Stimulated activated CD4-positive, alpha-beta T cell treated with anti-CD3 and anti-CD28 coated beads, Interleukin-4, amount 100 ng/mL, for 4 hours (primary cell): ENCODE results near the gene IPMK.

Source experiments
- DNase-seq, 2 experiments: peaks; one replicate each; pipeline ENCODE4 v3.0.0-alpha.2; 2020

The IPMK gene

DNA sequence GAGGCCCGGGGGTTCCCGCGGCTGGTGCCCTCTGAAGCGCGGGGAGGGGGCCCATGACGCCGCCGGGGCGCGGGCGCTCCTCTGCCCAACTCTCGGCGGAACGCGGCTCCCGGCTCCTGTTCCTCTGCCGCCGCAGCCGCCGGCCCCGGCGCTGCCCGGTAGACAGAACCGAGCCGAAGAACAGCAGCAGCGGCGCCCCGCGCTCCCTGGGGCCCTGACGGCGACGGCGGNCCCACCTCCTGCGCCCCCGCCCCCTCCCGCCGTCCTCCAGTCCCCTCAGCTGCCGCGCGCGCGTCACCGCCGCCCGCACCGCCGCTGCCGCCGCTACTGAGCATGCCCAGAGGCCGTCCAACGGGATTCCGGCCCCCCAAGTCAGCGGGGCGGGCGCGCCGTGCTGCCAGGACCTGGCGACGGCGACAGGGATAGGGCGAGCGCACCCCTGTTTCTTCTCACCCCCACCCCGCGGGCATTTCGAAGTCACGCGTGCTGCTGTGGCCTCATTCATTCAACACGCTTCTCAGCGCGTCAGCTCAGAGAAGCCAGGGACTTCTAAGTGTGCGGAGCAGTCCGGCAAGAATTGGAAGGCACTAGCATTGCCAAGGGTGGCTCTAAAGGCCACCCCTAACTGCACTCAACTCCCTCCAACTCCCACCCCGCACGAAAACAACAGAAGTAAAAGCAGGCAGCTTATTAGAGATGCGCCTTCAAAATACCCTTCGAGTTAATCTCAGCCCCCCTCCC, at the start of gene IPMK:
Gene IPMK, minus strand, starts transcription at position 182 of the 741 bp plus-strand sequence. CDS start 283 bp downstream, outside the sequence.
- DNase-seq: peak; percentile 90 to 93

DNA sequence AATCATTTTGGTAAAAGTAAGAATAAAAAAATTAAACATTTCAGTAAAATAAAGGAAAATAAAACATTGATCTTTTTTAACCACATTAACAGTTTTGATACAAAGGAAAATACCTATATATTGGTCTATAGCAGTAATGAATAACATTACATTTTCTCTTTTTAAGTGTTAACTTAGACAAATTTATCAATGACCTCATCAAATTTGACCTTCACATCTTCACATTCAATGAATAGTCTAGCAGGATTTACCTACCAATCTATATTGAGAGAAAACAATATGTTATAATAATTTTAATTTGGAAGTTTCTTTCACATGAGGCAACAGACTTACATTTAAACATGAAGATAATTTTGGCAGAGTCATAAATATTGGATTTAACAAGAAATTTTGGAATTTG, 49.2 kb upstream of the IPMK start:
- no peak for DNase-seq

GRCh38 chr10:58311026-58311425, 43.3 kb upstream of the IPMK start:
- DNase-seq: no peak

GRCh38 chr10:58307676-58308075, 40.0 kb upstream of the IPMK start:
- no peak for DNase-seq

GRCh38 chr10:58305821-58306220, 38.1 kb upstream of the IPMK start:
- DNase-seq: no peak

DNA sequence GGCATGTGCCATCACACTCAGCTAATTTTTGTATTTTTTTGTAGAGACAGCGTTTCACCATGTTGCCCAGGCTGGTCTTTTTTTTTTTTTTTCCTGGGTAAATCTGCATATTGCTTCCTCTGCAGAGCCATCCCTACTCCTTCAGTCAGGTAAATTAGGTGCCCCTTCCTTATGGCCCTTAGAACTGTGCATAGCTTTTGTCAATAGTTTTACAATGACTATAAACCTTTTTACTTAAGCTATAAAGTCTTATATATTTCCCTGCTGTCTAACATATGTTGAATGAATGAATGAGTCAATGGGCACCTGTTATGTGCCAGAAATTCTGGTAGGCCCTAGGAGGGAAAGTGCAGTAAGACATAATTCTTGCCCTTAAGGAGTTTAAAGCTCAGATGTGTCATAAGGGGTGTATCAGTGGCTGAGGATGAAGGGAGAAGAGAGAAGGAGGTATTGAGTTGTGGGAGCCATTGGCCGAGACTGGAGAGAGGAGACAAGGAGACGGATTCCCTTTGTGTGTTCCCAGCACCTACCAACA, 36.5 kb upstream of the IPMK start:
- DNase-seq: no peak

GRCh38 chr10:58302254-58302653, 34.6 kb upstream of the IPMK start:
- no peak for DNase-seq

- no peak for DNase-seq
Observed at GRCh38 chr10:58300676-58301075, 33.0 kb upstream of the IPMK start.

- DNase-seq: peak; percentile 34 to 35
Observed at GRCh38 chr10:58299580-58299979, 31.9 kb upstream of the IPMK start.

DNA sequence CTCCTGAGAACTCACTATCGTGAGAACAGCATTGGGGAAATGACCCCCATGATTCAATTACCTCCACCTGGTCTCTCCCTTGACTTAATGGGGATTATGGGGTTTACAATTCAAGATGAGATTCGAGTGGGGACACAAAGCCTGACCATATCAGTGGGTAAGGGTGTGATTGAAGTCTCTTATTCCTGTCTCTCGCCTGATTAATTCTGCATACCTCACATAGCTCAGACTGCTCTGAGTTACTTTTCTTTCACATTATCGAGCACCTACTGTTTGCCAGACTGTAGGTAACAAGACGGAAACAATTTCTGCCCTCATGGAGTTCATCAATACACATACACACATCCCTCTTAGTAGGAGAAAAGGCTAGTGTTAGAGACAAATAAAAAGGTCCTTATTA, 26.3 kb upstream of the IPMK start:
- no peak for DNase-seq

GRCh38 chr10:58291538-58292174, 24.0 kb upstream of the IPMK start:
- peak in 1 of 2 experiments; percentile 7 for DNase-seq

- peak in 1 of 2 experiments; percentile 40 for DNase-seq
Observed at GRCh38 chr10:58282615-58283014, 14.9 kb upstream of the IPMK start.

GRCh38 chr10:58281092-58281752, 13.5 kb upstream of the IPMK start:
- no peak for DNase-seq

GRCh38 chr10:58280477-58280876, 12.8 kb upstream of the IPMK start:
- DNase-seq: no peak

DNA sequence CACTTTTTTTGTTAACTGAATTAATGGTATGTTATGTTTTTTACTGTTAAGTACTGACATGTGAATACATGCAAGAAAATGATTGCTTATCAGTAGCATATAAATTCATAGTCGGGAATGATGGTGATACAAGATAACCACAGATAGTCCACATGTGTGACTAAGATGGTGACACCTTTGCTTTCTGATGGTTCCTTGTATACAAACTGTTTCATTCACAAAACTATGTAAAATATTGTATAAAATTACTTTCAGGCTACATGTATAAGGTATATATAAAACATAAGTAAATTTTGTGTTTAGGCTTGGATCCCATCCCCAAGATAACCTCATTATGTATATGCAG, 11.2 kb upstream of the IPMK start:
- no peak for DNase-seq

DNA sequence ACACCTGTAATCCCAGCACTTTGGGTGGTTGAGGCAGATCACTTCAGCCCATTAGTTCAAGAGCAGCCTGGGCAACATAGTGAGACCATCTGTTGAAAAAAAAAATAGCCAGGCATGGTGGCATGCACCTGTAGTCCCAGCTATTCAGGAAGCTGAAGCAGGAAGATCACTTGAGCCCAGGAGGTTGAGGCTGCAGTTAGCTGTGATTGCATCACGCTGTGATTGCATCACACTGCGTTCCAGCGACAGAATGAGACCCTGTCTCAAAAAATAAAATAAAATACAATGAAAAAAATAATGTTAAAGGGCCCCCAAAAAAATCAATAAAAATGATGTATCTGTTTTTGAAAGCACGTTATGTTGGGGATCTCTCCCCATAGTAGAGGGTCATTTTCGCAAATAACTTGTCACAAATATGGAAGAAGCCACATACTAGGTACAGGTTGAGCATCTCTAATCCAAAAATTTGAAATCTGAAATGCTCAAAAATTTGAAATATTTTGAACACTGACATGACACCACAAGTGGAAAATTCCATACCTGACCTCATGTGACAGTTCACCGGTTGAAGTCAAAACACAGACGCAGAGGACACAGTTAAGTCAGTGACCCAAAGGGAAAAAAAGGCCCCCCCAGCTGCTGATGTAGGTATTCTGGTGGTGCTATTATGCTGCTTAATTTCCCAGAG, 10.7 kb upstream of the IPMK start:
- no peak for DNase-seq

GRCh38 chr10:58275908-58276307, 8.2 kb upstream of the IPMK start:
- no peak for DNase-seq

DNA sequence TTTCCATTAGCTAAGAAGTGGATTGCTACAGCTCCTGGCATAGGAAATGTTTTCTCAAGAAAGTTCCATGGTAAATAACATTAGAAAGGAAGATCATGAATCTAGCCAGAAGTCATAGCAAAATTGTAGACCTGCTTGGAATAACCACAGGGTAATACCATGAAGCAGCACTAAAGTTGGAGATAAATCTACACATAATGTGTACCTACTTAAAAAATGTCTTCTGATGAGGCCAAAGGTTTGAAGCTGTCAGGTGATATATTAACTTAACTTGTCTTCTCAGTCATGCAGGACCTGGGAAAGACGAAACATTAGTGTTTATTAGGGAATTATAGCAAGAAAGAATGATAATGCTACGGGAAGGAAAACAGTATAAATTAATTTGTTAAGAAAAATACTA, 7.6 kb upstream of the IPMK start:
- DNase-seq: no peak

- DNase-seq: no peak
Observed at GRCh38 chr10:58269782-58270290, 2.1 kb upstream of the IPMK start.

DNA sequence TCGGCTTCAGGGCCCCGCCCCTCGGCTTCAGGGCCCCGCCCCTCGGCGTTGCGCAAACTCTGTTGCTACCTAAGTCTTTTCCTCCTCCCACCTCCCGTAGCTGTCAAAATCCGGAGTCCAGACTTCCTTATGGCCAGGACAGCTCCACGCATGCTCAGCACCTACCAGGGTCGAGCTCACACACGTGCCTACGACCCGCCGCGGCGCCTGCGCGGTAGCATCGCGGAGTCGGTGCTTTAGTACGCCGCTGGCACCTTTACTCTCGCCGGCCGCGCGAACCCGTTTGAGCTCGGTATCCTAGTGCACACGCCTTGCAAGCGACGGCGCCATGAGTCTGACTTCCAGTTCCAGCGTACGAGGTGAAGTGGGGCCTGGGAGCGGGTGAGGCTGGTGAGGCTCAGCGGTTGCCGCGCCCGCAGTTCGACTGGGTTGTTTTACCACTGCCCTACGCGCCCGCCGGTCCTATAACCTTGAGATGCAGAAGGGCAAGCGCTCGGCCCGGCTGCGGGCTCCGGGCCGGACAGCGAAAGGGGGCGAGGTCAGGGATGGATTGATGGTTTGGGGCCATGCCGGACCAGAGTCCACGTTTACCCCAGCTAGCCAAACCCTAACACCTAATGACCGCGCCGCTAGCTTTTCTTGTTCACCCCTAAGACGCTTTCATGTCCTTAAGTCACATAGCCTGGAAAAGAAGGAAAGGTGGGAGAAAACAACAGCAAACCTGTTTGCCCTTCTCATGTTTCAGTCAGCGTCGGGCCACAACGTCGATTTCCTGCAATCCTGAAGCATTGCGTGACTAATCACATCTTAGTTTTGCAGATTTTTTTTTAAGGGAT, 1.5 kb upstream of the IPMK start, which contains the start of gene CISD1:
Gene CISD1, plus strand, starts transcription at position 217 of the 836 bp plus-strand sequence. Its CDS starts 112 bp downstream, at position 329.
- peak; percentile 89 to 96 for DNase-seq

GRCh38 chr10:58268454-58268945, 806 bp upstream of the IPMK start:
- no peak for DNase-seq
